ENCODE measurements around the gene NLRP6. TPM values are rescaled to one million over a fixed set of nuclear protein-coding genes. Genes with fewer than 3 reads are reported as not detected.

NLRP6 gene
- total RNA-seq: not detected in 2 replicates

DNA sequence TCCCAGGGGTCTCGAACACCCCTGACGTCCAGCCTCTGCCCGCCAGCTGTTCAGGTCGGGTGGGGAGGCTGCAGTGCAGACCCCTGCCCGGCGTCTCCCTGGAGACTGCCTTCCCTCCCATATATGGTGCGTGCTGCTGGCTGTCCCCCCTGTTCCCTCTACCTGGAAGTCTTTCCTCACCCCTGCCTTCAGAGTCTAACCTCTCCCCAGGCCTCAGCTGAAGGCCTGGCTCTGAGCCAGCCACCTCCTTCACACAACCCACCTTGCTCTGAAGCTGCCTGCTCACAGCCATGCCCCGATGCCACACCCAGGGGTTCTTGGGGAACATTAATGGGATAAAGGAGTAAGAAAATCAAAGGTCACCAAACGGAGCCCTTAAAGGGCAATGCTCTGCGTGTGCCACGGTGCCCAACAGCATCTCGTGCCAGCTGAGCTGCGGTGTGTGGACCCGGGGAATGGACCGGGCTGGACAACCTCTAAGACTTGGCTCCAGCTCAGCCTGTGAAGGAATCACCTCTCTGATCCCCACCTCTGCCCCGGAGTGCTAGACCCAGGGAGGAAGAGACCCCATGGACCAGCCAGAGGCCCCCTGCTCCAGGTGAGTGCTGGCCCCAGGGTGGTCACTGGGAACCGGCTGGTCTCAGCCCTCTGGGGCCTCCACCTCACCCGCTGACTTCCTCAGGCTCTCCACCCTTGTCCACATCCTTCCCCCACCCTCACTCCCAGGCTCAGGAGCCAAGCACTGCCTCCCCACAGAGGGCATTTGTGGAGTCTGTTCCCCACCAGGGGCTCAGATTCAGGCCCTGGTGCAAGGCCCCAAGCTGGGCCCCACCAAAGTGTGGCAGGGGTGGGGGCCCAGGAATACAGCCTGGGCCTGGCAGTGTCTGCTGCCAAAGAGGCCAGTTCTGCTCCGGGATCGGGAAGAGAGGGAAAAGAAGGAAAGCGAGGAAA is at the start of gene NLRP6:
Gene NLRP6, plus strand, starts transcription at position 407 of the 951 bp plus-strand sequence. Its CDS starts 163 bp downstream, at position 570.

GRCh38 chr11:235997-236773 is 42.0 kb upstream of the NLRP6 start, which contains the start of gene SIRT3:
Gene SIRT3, minus strand, starts transcription at chr11:236342. Its CDS starts 14 bp downstream, at chr11:236328.

DNA sequence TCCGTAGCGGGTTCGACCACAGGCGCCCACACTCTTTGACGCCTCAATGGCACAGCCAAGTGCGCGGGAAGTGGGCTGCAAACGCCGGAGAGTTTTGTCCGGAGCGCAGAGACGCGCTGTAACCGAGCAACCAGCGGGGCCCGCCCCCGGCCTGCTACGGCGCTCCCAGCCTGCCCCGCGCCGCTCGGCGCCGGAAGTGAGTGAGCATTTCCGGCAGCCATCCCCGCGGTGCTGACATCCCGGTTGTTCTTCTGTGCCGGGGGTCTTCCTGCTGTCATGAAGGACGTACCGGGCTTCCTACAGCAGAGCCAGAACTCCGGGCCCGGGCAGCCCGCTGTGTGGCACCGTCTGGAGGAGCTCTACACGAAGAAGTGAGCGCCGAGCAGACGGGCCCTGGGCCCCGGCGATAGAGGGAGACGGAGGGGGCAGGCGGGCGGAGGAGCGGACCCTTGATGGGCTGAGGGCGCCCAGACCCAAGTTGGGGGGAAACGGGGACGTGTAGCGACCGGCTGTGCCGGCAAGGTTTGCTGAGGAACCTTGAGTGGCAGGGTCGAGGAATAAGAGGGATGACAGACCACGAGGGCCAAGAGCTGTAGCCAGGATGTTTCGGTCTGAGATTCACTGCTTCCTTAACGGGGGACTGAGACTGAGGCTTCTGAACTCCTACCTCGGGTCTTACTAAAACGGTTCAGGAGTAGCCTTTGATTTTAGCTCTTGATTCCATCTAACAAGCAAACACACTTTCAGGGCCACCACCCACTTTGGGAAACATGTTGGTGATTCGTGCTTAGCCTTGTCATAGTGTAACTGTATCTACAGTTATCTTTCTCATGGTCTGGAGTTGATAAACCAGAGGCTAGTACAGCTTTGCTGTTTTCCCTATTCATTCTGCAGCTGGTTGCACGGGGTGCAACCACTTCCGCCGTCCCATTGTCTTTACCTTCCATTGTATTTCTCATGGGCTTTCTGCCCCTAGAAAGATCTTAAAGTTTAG is 41.1 kb upstream of the NLRP6 start, which contains the start of gene PSMD13:
Gene PSMD13, plus strand, starts transcription at position 203 of the 994 bp plus-strand sequence. Its CDS starts 74 bp downstream, at position 277.

DNA sequence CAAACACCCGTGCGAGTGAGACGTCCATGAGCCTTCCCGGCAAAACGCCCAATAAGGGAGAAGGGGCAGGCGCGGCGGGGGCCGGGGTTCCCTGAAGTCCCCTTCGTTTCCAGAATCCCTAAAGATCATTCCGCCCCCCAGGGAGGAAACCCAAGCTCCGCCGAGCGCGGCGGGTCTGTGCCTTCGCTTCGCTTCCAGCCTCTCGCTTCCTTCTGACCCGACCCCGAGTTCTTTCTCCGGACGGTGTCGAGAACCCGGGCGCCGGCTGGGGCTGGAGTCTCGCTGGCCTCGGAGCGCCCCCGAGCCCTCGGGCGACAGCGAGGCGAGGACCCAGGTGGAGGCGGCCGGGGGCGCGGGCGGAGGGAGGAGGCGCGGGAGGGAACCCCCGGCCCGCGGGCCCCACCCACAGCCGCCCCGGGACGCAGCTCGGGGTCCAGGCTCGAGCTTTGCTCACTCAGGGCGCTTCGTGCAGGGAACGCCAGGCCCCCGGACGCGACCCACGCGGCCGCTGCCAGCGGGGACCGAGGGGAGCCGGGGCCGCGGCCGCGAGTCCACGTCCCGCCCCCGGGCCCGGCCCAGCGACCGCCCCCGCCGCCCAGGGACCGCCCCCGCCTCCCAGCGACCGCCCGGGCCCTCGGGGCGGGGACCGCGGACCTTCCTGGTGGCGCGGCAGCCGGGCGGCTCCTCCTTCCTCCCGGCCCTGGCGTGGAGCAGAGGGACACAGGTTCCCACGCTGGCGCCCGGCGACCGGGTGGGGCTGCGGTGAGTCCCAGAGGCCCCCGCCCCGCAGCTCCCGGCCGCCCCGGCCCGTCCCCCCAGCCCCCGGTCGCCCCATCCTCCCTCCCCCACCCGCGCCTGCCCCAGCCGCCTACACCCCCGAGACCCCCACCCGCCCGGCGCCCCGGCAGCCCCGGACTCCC is 10.5 kb downstream of the NLRP6 start, which contains the start of gene PGGHG:
Gene PGGHG, plus strand, starts transcription at position 649 of the 920 bp plus-strand sequence. CDS start 691 bp downstream, outside the sequence.

GRCh38 chr11:299081-299891 is 21.1 kb downstream of the NLRP6 start, which contains the start of gene IFITM5:
Gene IFITM5, minus strand, starts transcription at chr11:299526. Its CDS starts 36 bp downstream, at chr11:299490.

GRCh38 chr11:307766-308708 is 29.8 kb downstream of the NLRP6 start, which contains the start of gene IFITM2:
Gene IFITM2, plus strand, starts transcription at chr11:307816. Its CDS starts 377 bp downstream, at chr11:308193.

DNA sequence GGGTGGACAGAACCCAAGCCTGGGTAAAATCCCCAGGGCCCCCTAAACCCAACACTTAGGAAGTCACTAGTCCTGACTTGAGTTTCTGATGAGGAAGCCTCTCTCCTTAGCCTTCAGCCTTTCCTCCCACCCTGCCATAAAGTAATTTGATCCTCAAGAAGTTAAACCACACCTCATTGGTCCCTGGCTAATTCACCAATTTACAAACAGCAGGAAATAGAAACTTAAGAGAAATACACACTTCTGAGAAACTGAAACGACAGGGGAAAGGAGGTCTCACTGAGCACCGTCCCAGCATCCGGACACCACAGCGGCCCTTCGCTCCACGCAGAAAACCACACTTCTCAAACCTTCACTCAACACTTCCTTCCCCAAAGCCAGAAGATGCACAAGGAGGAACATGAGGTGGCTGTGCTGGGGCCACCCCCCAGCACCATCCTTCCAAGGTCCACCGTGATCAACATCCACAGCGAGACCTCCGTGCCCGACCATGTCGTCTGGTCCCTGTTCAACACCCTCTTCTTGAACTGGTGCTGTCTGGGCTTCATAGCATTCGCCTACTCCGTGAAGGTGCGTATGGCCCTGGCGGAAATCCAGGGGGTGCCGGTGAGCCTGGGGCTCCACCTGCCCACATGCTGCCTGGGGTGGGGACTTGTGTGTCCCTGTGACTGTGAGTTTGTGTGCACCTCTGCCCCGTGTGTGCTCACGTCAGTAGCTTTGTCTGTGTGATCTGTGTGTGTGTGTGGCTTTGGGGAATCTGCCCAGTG is 35.8 kb downstream of the NLRP6 start, which contains the start of gene IFITM1:
Gene IFITM1, plus strand, starts transcription at position 254 of the 767 bp plus-strand sequence. Its CDS starts 131 bp downstream, at position 385.

Other genes starting within 250 kb of the NLRP6 start
- not detected in 2 replicates for gene SCGB1C1, start 85.3 kb upstream of the NLRP6 start, total RNA-seq
- gene BET1L, start 71.0 kb upstream of the NLRP6 start, total RNA-seq: 11.4 and 12.0 TPM in 2 replicates
- gene RIC8A, start 70.7 kb upstream of the NLRP6 start, total RNA-seq: 104 and 140 TPM in 2 replicates
- 5.2 and 5.9 TPM in 2 replicates for gene SIRT3, start 42.1 kb upstream of the NLRP6 start, total RNA-seq
- 212 and 331 TPM in 2 replicates for gene PSMD13, start 41.4 kb upstream of the NLRP6 start, total RNA-seq
- gene PGGHG, start 10.7 kb downstream of the NLRP6 start, total RNA-seq: 10.4 and 10.8 TPM in 2 replicates
- not detected in 2 replicates for gene IFITM5, start 21.1 kb downstream of the NLRP6 start, total RNA-seq
- gene IFITM2, start 29.4 kb downstream of the NLRP6 start, total RNA-seq: 24.0 and 41.9 TPM in 2 replicates
- 18.5 and 92.6 TPM in 2 replicates for gene IFITM1, start 35.6 kb downstream of the NLRP6 start, total RNA-seq
- 25.3 and 49.7 TPM in 2 replicates for gene IFITM3, start 42.5 kb downstream of the NLRP6 start, total RNA-seq
- 0.46 and 7.8 TPM in 2 replicates for gene B4GALNT4, start 91.1 kb downstream of the NLRP6 start, total RNA-seq
- 0.15 and 0.32 TPM in 2 replicates for gene PKP3, start 115.8 kb downstream of the NLRP6 start, total RNA-seq
- 28.1 and 43.2 TPM in 2 replicates for gene SIGIRR, start 136.6 kb downstream of the NLRP6 start, total RNA-seq
- gene ANO9, start 163.6 kb downstream of the NLRP6 start, total RNA-seq: not detected in 2 replicates
- gene PTDSS2, start 171.9 kb downstream of the NLRP6 start, total RNA-seq: 29.9 and 30.2 TPM in 2 replicates
- 167 and 236 TPM in 2 replicates for gene RNH1, start 228.8 kb downstream of the NLRP6 start, total RNA-seq

Data from epithelial cell of umbilical artery (primary cell).